Activated B cell treated with CpG ODN at 0.5 μM for 24 hours (primary cell): ENCODE data around the gene DNAJC7. TPM values are rescaled to one million over a fixed set of nuclear protein-coding genes. Genes with fewer than 3 reads are reported as not detected.
A peak's percentile ranks its signal among the peaks of the same experiment; 100 is the strongest.
"Not testable (repeated sequence)": the region's sequence is repeated elsewhere in the genome, so short reads cannot be mapped to it uniquely, and the experiment has no call there.

Experiments used
- ATAC-seq: fragments of 200-7000 bp; cut with Tn5 transposase; one replicate; pipeline ENCODE4 v1.10.0; 2021; ENCODE audit warnings: low read depth, mild to moderate bottlenecking, moderate library complexity
- CTCF ChIA-PET: fragments of 350-600 bp; sonication (Branson Sonifier 250); formaldehyde crosslinking; loops from one replicate; lab custom pipeline; 2021; ENCODE audit warnings: antibody characterized with exemption; lab: Charles Lee
- POLR2A ChIA-PET: fragments of 350-600 bp; sonication (Branson Sonifier 250); formaldehyde crosslinking; loops from one replicate; lab custom pipeline; 2021; ENCODE audit warnings: antibody characterized with exemption; lab: Charles Lee
- DNase-seq: peaks from one replicate; pipeline ENCODE4 v3.0.0; 2022
- H3K27ac Mint-ChIP-seq: one replicate; pipeline ENCODE4 v1.8.0; 2020; ENCODE audit warnings: mixed read lengths
- H3K27me3 Mint-ChIP-seq: one replicate; pipeline ENCODE4 v1.8.0; 2021; ENCODE audit warnings: mixed read lengths
- H3K36me3 Mint-ChIP-seq: one replicate; pipeline ENCODE4 v1.8.0; 2021; ENCODE audit warnings: low read depth, mixed read lengths
- H3K4me1 Mint-ChIP-seq: one replicate; pipeline ENCODE4 v1.8.0; 2021; ENCODE audit warnings: mixed read lengths
- H3K4me3 Mint-ChIP-seq: one replicate; pipeline ENCODE4 v1.8.0; 2020; ENCODE audit warnings: mild to moderate bottlenecking, mixed read lengths
- H3K9me3 Mint-ChIP-seq: one replicate; pipeline ENCODE4 v1.8.0; 2020; ENCODE audit warnings: mixed read lengths
- CTCF ChIP-seq: fragments of 200-600 bp; IDR thresholded peaks from one replicate; pipeline ENCODE4 v1.8.0; 2022; ENCODE audit warnings: antibody characterized with exemption, mild to moderate bottlenecking
- intact Hi-C: fragments of 100-400 bp; cut with micrococcal nuclease; formaldehyde crosslinking; loops from one replicate; pipeline ENCODE4 v1.15.1; 2024
- total RNA-seq: library from RNA; stranded (reverse); gene quantifications from 2 replicates; pipeline ENCODE4 v1.2.3, GENCODE V29; 2022

The DNAJC7 gene
- total RNA-seq, 1 donor from 2014 or later = 152 TPM

- no peaks in the 10 kb centered on the region for H3K9me3 Mint-ChIP-seq
- no peak for TF ChIP-seq CTCF
- no peaks in the 10 kb centered on the region for H3K27me3 Mint-ChIP-seq
- peaks cover 38% of the 10 kb centered on the region for H3K36me3 Mint-ChIP-seq
- no peak overlapping the region for H3K4me3 Mint-ChIP-seq
- peak overlapping the region; percentile 89 for H3K27ac Mint-ChIP-seq
- ATAC-seq (no peak), DNase-seq (no peak)
- intact Hi-C loops = loop anchor here (1.0 to 2.0 kb wide), 3 partner anchors 27 to 159 kb away; partner anchors contain the start of genes C17orf113 and CNP
- POLR2A ChIA-PET = interaction anchor here (0.7 to 2.9 kb wide), 4 partner anchors 57 to 98 kb away, joined by 3 to 11 read pairs (median 5); partner anchors contain the start of genes CNP, DHX58 and KAT2A
- H3K4me1 Mint-ChIP-seq = peaks cover 43% of the 10 kb centered on the region
- CTCF ChIA-PET = interaction anchor here (0.7 kb wide), 2 partner anchors 28 to 94 kb away, joined by 3 to 4 read pairs; no protein-coding TSS in a partner anchor
These were observed 6.5 kb upstream of the DNAJC7 start for GRCh38 chr17:42023524-42024349.

GRCh38 chr17:42020845-42021244 lies 3.6 kb upstream of the DNAJC7 start:
- intact Hi-C loops, H3K9me3 Mint-ChIP-seq, H3K27ac Mint-ChIP-seq, ATAC-seq, H3K27me3 Mint-ChIP-seq, DNase-seq: not testable (repeated sequence)
- ChIA-PET CTCF (interaction anchor here (0.8 to 2.1 kb wide), 6 partner anchors 16 to 97 kb away, joined by 3 to 10 read pairs (median 4); no protein-coding TSS in a partner anchor), POLR2A (interaction anchor here (1.1 to 1.9 kb wide), 6 partner anchors 9 to 174 kb away, joined by 3 to 10 read pairs (median 5); partner anchors contain the start of genes CNP and GHDC)
- Mint-ChIP-seq H3K4me1 (peaks cover 65% of the 10 kb centered on the region), H3K36me3 (peaks cover 47% of the 10 kb centered on the region), H3K4me3 (peak overlapping the region; percentile 88)

GRCh38 chr17:42019509-42020404 lies 2.5 kb upstream of the DNAJC7 start, which contains the start of gene NKIRAS2:
NKIRAS2 (plus strand) TSS chr17:42020090; CDS start chr17:42021578, 1,488 bp downstream.
- intact Hi-C loops = loop anchor here (10.0 kb wide), 1 partner anchor 265 kb away; the partner anchor contains the start of gene STAT5A
- Mint-ChIP-seq H3K27ac (peak within 1 kb of the TSS; percentile 82), H3K4me3 (peak within 1 kb of the TSS; percentile 100), H3K36me3 (peaks cover 49% of the 10 kb centered on the region), H3K9me3 (no peaks in the 10 kb centered on the region), H3K4me1 (peaks cover 70% of the 10 kb centered on the region), H3K27me3 (no peaks in the 10 kb centered on the region)
- no peak for TF ChIP-seq CTCF
- ATAC-seq = peak; percentile 77
- DNase-seq = peak; percentile 91
- ChIA-PET POLR2A (interaction anchor here (0.7 to 1.9 kb wide), 14 partner anchors 10 to 175 kb away, joined by 3 to 17 read pairs (median 4); partner anchors contain the start of genes CNP, DHX58 and GHDC), CTCF (interaction anchor here (0.6 to 2.1 kb wide), 11 partner anchors 11 to 211 kb away, joined by 3 to 10 read pairs (median 3); partner anchors contain the start of gene ACLY)

GRCh38 chr17:42018988-42019387 lies 1.7 kb upstream of the DNAJC7 start:
- ATAC-seq (no peak), DNase-seq (no peak)
- no peaks in the 10 kb centered on the region for H3K27me3 Mint-ChIP-seq
- CTCF ChIA-PET = interaction anchor here (1.3 to 2.1 kb wide), 4 partner anchors 12 to 93 kb away, joined by 3 to 9 read pairs (median 6); partner anchors contain the start of genes CNP and DHX58
- no peaks in the 10 kb centered on the region for H3K9me3 Mint-ChIP-seq
- peaks cover 63% of the 10 kb centered on the region for H3K4me1 Mint-ChIP-seq
- intact Hi-C loops = loop anchor here (10.0 kb wide), 1 partner anchor 266 kb away; the partner anchor contains the start of gene STAT5A
- POLR2A ChIA-PET = interaction anchor here (1.1 to 2.7 kb wide), 2 partner anchors 28 to 94 kb away, joined by 3 to 46 read pairs; partner anchors contain the start of gene DHX58
- peak overlapping the region; percentile 100 for H3K4me3 Mint-ChIP-seq
- H3K27ac Mint-ChIP-seq = peak overlapping the region; percentile 82
- no peak for TF ChIP-seq CTCF
- H3K36me3 Mint-ChIP-seq = peaks cover 42% of the 10 kb centered on the region
